Left cardiac atrium (tissue), 4 donors: ENCODE results near the gene EVPLL. TPM values are rescaled to one million over a fixed set of nuclear protein-coding genes. Genes with fewer than 3 reads are reported as not detected.
"Not testable (repeated sequence)": the region's sequence is repeated elsewhere in the genome, so short reads cannot be mapped to it uniquely, and the experiment has no call there.

Experiments used
- ATAC-seq, 2 donors: fragments of 200-7000 bp; cut with Tn5 transposase; one replicate each; pipeline ENCODE4 v1.9.1; 2020; ENCODE audit warnings: mild to moderate bottlenecking in 2 of 2, moderate library complexity in 2 of 2
- DNase-seq: peaks from one replicate; pipeline ENCODE4 v3.0.0-alpha.2; 2020
- intact Hi-C, 2 donors: fragments of 100-400 bp; cut with DNase I; formaldehyde crosslinking; loops; one replicate each; pipeline versions ENCODE4 v1.14.1 to v1.15.1; 2022 to 2023
- total RNA-seq, 2 donors: library from RNA; stranded (reverse); fragmentation: NEBNext Ultra II Directional; extraction: Animal tissue kit (Norgen Biotek cat#: 25700); gene quantifications; one replicate each; pipeline ENCODE4 v1.2.1, GENCODE V29; 2021
- donor health status: DM: no; HTN: yes; CAD: no.
- donor health status: DM: no; HTN: yes; CAD: no; lungs with severe emphysema.
- donor health status: DM: yes; HTN: yes; CAD: no.
- donor health status: Dilated cardiomyopathy.

EVPLL gene
- total RNA-seq, 2 donors from 2014 or later: not detected

DNA sequence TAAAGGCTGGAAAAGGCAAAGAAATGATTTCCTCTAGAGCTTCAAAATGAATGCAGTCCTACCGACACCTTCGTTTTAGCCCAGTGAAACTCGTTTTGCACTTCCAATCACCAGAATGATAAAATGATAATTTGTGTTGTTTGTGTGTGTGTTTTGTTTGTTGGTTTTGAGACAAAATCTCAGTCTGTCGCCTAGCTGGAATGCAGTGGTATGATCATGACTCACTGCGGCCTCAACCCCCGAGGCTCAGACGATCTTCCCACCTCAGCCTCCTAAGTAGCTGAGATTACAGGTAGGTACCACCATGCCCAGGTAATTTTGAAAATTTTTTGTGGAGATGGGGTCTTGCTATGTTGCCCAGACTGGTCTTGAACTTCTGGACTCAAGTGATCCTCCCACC is 3.4 kb upstream of the EVPLL start:
- no peak for ATAC-seq
- intact Hi-C loops: no loop called here

DNA sequence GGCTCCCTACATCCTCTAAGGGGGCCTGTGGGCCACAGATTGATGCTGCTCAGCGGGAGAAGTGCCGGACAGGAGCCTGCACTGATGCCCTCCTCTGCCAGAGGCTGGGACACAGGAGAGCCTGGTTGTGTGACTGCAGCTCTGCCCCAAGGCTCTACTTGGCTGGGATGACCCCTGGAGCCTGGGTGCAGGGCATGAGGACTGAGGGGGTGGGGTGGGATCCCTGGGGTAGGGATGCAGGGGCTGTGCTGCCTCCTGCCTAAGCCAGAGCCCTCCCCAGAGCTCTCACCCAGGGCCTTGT is 577 bp downstream of the EVPLL start:
- ATAC-seq: no peak
- intact Hi-C loops: no loop called here
- DNase-seq: no peak

More for the DNA sequence above, 3.4 kb upstream of the EVPLL start:
- no peak for DNase-seq

- peak in 1 of 2 donors; percentile 53 for ATAC-seq
- DNase-seq, intact Hi-C loops: not testable (repeated sequence)
Observed at GRCh38 chr17:18378614-18379013, 1.0 kb downstream of the EVPLL start.

DNA sequence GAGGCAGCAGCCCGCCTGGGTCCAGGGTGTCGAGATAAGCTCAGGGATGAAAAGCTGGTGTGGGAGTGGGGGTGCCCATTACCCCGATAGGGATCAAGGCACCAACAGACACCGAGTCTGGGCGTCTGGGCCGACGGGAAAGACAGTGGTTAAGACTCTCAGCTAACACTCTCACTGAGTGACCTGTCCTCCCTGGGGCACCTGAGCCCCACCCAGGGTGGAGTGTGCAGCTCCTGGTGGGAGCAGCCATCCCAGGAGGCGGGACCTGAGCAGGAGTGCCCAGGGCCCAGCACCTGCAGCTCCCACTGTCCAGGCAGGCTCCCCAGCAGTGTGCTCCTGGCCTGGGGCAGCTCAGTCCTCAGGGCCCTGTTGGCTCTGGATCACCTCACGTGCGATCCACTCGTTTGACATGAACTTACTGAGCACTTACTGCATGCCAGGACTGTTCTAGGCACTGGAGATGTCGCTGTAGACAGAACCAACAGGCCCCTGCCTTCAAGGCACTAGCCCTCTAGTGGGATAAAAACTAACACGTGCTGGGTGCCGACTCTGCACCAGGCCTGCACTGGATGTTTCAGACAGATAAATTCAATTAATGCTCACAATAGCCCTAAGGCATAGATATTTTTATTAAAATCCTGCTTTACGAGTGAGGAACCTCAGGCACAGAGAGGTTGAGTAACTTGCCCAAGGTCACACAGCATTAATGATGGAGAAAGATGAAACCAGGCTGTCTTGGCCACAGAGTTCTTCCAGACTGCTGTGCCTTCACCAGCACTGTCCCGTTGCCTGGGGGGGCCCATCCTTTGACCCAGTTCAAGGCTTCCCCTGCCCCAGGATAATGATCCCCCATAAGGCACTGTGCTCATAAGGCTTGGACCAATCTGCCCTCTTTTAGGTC is 1.9 kb downstream of the EVPLL start:
- DNase-seq: no peak
- ATAC-seq: no peak
- intact Hi-C loops: no loop called here

- no peak for ATAC-seq
- DNase-seq: no peak
- intact Hi-C loops: no loop called here
Observed at GRCh38 chr17:18380471-18381157, 3.0 kb downstream of the EVPLL start.

- ATAC-seq (no peak), DNase-seq (no peak)
- intact Hi-C loops: no loop called here
Observed at GRCh38 chr17:18381158-18381952, 3.8 kb downstream of the EVPLL start.

GRCh38 chr17:18381953-18382245 is 4.3 kb downstream of the EVPLL start:
- intact Hi-C loops: no loop called here
- no peak for ATAC-seq

DNA sequence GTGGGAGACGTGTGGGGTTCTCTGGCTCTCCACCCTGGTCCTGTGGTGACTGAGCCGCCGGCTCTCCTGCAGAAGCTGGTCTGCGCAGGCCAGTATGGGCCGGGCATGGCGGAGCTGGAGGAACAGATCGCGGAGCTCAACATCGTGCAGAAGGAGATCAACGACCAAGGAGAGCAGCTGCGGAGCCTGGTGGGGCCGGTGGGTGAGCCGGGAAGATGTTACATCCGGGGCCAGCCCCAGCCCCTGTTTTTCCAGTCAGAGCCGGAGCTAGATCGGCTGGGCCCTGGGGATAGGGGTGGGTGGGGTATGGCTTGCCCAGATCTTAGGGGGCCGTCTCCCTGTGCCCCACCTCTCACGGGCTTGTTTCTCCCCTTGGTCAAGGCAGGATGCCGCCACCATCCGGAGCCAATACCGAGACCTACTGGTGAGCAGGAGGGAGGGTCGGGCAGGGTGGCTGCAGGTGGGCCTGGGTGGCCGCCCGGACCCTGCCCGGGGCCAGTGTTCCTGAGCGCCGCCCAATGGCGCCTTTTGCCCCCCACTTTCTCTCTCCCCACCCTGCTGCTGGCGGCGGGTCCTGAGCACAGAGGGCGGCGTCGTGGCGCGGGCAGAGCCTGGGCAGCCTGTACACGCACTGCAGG is 5.0 kb downstream of the EVPLL start:
- intact Hi-C loops: no loop called here
- no peak for ATAC-seq
- no peak for DNase-seq

More at GRCh38 chr17:18381953-18382245, 4.3 kb downstream of the EVPLL start:
- no peak for DNase-seq

- DNase-seq, intact Hi-C loops, ATAC-seq: not testable (repeated sequence)
Observed at GRCh38 chr17:18383079-18383481, 5.5 kb downstream of the EVPLL start.

DNA sequence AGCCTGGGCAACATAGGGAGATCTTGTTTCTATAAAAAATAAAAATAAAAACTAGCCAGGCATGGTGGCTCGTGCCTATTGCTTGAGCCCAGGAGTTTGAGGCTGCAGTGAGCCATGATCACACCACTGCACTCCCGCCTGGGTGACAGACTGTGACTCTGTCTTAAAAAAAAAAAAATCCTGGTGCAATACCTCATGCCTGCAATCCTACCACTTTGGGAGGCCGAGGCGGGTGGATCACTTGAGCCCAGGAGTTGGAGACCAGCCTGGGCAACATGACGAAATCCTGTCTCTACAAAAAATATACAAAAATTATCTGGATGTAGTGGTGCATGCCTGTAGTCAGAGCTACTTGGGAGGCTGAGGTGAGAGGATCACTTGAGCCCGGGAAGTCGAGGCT is 6.7 kb downstream of the EVPLL start:
- intact Hi-C loops, DNase-seq, ATAC-seq: not testable (repeated sequence)

GRCh38 chr17:18387583-18387982 is 10.0 kb downstream of the EVPLL start:
- ATAC-seq, intact Hi-C loops, DNase-seq: not testable (repeated sequence)

DNA sequence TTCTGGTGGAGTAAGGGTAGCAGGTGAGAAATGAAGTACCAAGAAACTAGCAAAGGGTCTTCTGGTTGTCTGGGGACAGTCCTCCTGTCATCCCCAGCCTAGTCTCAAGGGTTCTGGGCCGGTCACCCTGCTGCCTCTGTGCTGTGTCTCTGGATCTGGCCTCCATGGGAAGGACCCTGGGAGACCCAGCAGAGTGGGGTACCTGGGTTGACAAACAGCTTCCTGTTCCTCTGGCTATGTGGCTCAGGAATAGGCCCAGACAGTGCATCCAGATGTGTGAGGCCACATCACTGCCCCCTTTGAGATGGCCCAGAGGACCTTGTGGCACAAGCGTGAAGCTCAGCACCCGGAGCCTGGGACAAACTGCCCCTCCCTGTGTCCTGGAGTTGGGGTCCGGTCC is 10.7 kb downstream of the EVPLL start:
- not testable (repeated sequence) for DNase-seq

DNA sequence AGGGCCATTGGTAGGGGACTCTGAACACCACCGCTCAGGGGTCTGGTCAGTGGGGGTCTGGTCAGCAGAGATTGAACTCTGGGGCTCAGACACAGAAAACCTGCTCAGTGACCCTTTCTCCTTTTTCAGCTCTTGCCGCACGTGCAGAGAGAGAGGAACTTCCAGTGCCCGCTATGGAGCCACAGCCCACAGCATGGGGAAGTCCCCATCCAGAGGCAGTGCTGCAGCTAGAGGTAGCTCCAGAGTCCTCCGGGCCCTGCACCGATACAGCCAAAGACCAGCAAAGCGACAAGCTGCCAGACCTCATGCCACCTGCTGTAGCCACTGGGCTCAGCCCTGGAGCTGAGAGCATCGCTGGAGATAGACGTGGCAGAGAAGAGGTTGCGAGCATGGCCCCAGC is 11.2 kb downstream of the EVPLL start:
- intact Hi-C loops, DNase-seq: not testable (repeated sequence)
- ATAC-seq: peak in 1 of 2 donors; percentile 47

More for the DNA sequence above, 10.7 kb downstream of the EVPLL start:
- ATAC-seq, intact Hi-C loops: not testable (repeated sequence)

- intact Hi-C loops, ATAC-seq: not testable (repeated sequence)
Observed at GRCh38 chr17:18401872-18402590, 24.5 kb downstream of the EVPLL start.

DNA sequence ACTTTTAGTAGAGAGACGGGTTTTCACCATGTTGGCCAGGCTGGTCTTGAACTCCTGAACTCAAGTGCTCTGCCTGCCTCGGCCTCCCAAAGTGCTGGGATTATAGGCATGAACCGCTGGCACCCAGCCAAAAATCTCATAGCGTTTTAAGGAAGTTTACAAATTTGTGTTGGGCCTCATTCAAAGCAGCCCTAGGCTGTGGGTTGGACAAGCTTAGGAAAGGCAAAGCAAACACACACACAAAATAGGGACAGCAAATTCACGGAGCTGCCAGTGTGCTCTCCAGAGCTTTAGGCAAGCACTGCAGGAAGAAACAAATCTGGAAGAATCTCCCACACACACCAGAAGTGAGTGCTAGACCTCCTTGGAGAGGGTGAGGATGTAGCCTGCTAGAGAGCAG is 25.6 kb downstream of the EVPLL start:
- ATAC-seq, intact Hi-C loops, DNase-seq: not testable (repeated sequence)

More at GRCh38 chr17:18401872-18402590, 24.5 kb downstream of the EVPLL start:
- DNase-seq: not testable (repeated sequence)

- ATAC-seq, DNase-seq, intact Hi-C loops: not testable (repeated sequence)
Observed at GRCh38 chr17:18403604-18404003, 26.0 kb downstream of the EVPLL start.

DNA sequence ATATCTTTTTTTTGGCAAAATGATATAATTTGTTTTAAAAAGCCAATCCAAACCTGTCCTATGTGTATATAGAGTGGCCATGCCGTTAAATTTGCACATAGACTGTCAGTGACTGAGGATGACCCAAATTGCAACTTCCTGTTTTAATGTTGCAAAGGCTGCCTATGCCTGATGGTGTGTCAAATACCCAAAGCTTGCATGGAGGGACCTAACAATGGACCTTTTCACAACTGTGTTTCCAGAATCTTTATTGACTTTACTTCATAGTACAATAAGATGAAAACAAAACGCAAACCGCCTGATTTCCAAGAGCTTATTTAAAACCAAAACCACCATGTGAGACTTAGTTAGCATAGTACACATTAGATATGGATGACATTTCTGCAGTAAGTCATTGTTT is 31.3 kb downstream of the EVPLL start:
- DNase-seq, ATAC-seq, intact Hi-C loops: not testable (repeated sequence)

DNA sequence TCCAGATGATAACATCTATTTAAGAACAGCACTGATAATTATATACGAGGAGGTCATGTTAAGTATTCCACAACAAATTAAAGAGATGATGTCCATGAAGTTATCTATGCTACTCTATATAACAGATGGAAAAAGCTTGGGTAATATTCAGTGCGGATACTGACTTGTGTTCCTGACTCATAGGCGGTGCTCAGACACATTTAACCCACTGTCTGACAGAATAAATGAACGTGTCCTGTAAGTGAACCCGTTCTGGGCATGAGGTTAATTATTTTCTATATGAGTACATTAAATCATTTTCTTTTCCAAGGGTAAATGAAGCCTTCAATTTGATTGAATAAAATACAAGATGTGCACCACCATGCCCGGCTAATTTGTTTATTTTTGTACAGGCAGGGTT is 31.7 kb downstream of the EVPLL start:
- intact Hi-C loops, DNase-seq, ATAC-seq: not testable (repeated sequence)
